H9 (cell line): Measurements from ENCODE around the gene PPTC7. TPM values are rescaled to one million over a fixed set of nuclear protein-coding genes. Genes with fewer than 3 reads are reported as not detected.

Experiments used
- DNase-seq: peaks from one replicate; pipeline ENCODE4 v3.0.0-alpha.2; 2017
- H2AFZ ChIP-seq: one replicate; pipeline ENCODE4 v1.6.1; 2013; ENCODE audit warnings: mild to moderate bottlenecking, low read length, control low read depth, moderate library complexity
- H2AK5ac ChIP-seq: 2 replicates; pipeline ENCODE4 v1.6.1; 2013; ENCODE audit warnings: low read length, control low read depth, mixed read lengths; ENCODE audit not compliant: insufficient read length
- H2BK120ac ChIP-seq: one replicate; pipeline ENCODE4 v1.6.1; 2013; ENCODE audit warnings: low read depth, mild to moderate bottlenecking, low read length, control low read depth, inconsistent platforms; ENCODE audit not compliant: poor library complexity, severe bottlenecking
- H2BK12ac ChIP-seq: 2 replicates; pipeline ENCODE4 v1.6.1; 2013; ENCODE audit warnings: low read length, control low read depth, mixed read lengths, low read depth; ENCODE audit not compliant: insufficient read length
- H2BK15ac ChIP-seq: 2 replicates; pipeline ENCODE4 v1.6.1; 2013; ENCODE audit warnings: low read depth, low read length, control low read depth
- H2BK20ac ChIP-seq: one replicate; pipeline ENCODE4 v1.6.1; 2013; ENCODE audit warnings: low read depth, mild to moderate bottlenecking, low read length, control low read depth, inconsistent platforms; ENCODE audit not compliant: poor library complexity, severe bottlenecking
- H2BK5ac ChIP-seq: 2 replicates; pipeline ENCODE4 v1.6.1; 2013; ENCODE audit warnings: low read length, control low read depth, mixed read lengths; ENCODE audit not compliant: insufficient read length
- H3K14ac ChIP-seq: 2 replicates; pipeline ENCODE4 v1.6.1; 2013; ENCODE audit warnings: low read length, control low read depth; ENCODE audit not compliant: insufficient read depth
- H3K18ac ChIP-seq: 2 replicates; pipeline ENCODE4 v1.6.1; 2013; ENCODE audit warnings: low read depth, mild to moderate bottlenecking, mixed read lengths, low read length, control low read depth; ENCODE audit not compliant: insufficient read length
- H3K23ac ChIP-seq: 2 replicates; pipeline ENCODE4 v1.6.1; 2013; ENCODE audit warnings: low read length, control low read depth, mixed read lengths, low read depth; ENCODE audit not compliant: insufficient read length
- H3K23me2 ChIP-seq: 2 replicates; pipeline ENCODE4 v1.6.1; 2013; ENCODE audit warnings: low read depth, mild to moderate bottlenecking, mixed read lengths, low read length, control low read depth; ENCODE audit not compliant: insufficient read length, poor library complexity, severe bottlenecking
- H3K27ac ChIP-seq: 2 replicates; pipeline ENCODE4 v1.5.1; 2013; ENCODE audit warnings: low read length, control low read depth, mixed read lengths, low read depth; ENCODE audit not compliant: insufficient read length
- H3K27me3 ChIP-seq: 2 replicates; pipeline ENCODE4 v1.6.1; 2013; ENCODE audit warnings: low read length, control low read depth, inconsistent platforms; ENCODE audit not compliant: insufficient read depth
- H3K4ac ChIP-seq: 2 replicates; pipeline ENCODE4 v1.6.1; 2013; ENCODE audit warnings: low read depth, mild to moderate bottlenecking, control low read depth, inconsistent platforms, low read length, moderate library complexity
- H3K4me1 ChIP-seq: 2 replicates; pipeline ENCODE4 v1.6.1; 2013; ENCODE audit warnings: low read length, control low read depth, inconsistent platforms; ENCODE audit not compliant: insufficient read depth
- H3K4me2 ChIP-seq: 2 replicates; pipeline ENCODE4 v1.6.1; 2013; ENCODE audit warnings: low read length, control low read depth, mixed read lengths; ENCODE audit not compliant: insufficient read length, insufficient read depth
- H3K56ac ChIP-seq: 2 replicates; pipeline ENCODE4 v1.6.1; 2013; ENCODE audit warnings: low read depth, mild to moderate bottlenecking, mixed read lengths, low read length, control low read depth; ENCODE audit not compliant: insufficient read length
- H3K79me1 ChIP-seq: 2 replicates; pipeline ENCODE4 v1.6.1; 2013; ENCODE audit warnings: low read depth, mild to moderate bottlenecking, moderate library complexity, low read length, control low read depth, inconsistent platforms; ENCODE audit not compliant: insufficient read depth, poor library complexity, severe bottlenecking
- H3K79me2 ChIP-seq: 2 replicates; pipeline ENCODE4 v1.6.1; 2013; ENCODE audit warnings: low read length, control low read depth, inconsistent platforms; ENCODE audit not compliant: insufficient read depth
- H3K9ac ChIP-seq: 2 replicates; pipeline ENCODE4 v1.6.1; 2013; ENCODE audit warnings: low read length, control low read depth, mixed read lengths; ENCODE audit not compliant: insufficient read length; ENCODE audit errors: extremely low read depth
- H3K9me3 ChIP-seq: one replicate; pipeline ENCODE4 v1.6.1; 2013; ENCODE audit warnings: low read depth, low read length, inconsistent platforms; ENCODE audit not compliant: control insufficient read depth
- H3T11ph ChIP-seq: one replicate; pipeline ENCODE4 v1.6.1; 2013; ENCODE audit warnings: mild to moderate bottlenecking, low read length, control low read depth, inconsistent platforms
- H4K20me1 ChIP-seq: one replicate; pipeline ENCODE4 v1.6.1; 2013; ENCODE audit not compliant: control insufficient read depth, insufficient read length, insufficient read depth
- H4K5ac ChIP-seq: 2 replicates; pipeline ENCODE4 v1.6.1; 2013; ENCODE audit warnings: low read depth, mild to moderate bottlenecking, mixed read lengths, low read length, control low read depth; ENCODE audit not compliant: insufficient read length
- H4K8ac ChIP-seq: replicated peaks from 2 replicates; pipeline ENCODE4 v1.6.1; 2013; ENCODE audit warnings: low read length, control low read depth, mixed read lengths, low read depth; ENCODE audit not compliant: insufficient read length
- H4K91ac ChIP-seq: 2 replicates; pipeline ENCODE4 v1.6.1; 2013; ENCODE audit warnings: low read depth, mild to moderate bottlenecking, moderate library complexity, mixed read lengths, low read length, control low read depth; ENCODE audit not compliant: insufficient read length
- H3K27ac Mint-ChIP-seq, 3 experiments: 2 replicates in 2 of 3; 3 replicates in 1 of 3; pipeline ENCODE4 v1.8.0; 2020 to 2021; ENCODE audit warnings: mixed read lengths in 3 of 3, mild to moderate bottlenecking in 1 of 3, moderate library complexity in 1 of 3
- H3K27me3 Mint-ChIP-seq: 2 replicates; pipeline ENCODE4 v1.8.0; 2021; ENCODE audit warnings: low read depth, mild to moderate bottlenecking, moderate library complexity, mixed read lengths
- H3K36me3 Mint-ChIP-seq, 3 experiments: 2 replicates in 2 of 3; 3 replicates in 1 of 3; pipeline ENCODE4 v1.8.0; 2020 to 2021; ENCODE audit warnings: low read depth in 3 of 3, mixed read lengths in 3 of 3; ENCODE audit not compliant: insufficient read depth in 1 of 3
- H3K4me1 Mint-ChIP-seq, 2 experiments: 2 replicates each; pipeline ENCODE4 v1.8.0; 2020; ENCODE audit warnings: mixed read lengths in 2 of 2
- H3K4me3 Mint-ChIP-seq, 2 experiments: 2 replicates in 1 of 2; 3 replicates in 1 of 2; pipeline ENCODE4 v1.8.0; 2020 to 2021; ENCODE audit warnings: mild to moderate bottlenecking in 2 of 2, mixed read lengths in 2 of 2, moderate library complexity in 1 of 2
- H3K9me3 Mint-ChIP-seq, 2 experiments: 2 replicates in 1 of 2; 3 replicates in 1 of 2; pipeline ENCODE4 v1.8.0; 2020; ENCODE audit warnings: mild to moderate bottlenecking in 2 of 2, mixed read lengths in 2 of 2, moderate library complexity in 1 of 2
- WGBS: extraction: QIAGEN DNeasy Blood & Tissue Kit; methylation state at CpG from one replicate; pipeline ENCODE4 v1.1.7; 2013; ENCODE audit warnings: missing lambda C conversion rate, low lambda C conversion rate, mixed read lengths; ENCODE audit not compliant: insufficient read length; ENCODE audit errors: extremely low coverage; 5-methylcytosine and 5-hydroxymethylcytosine counted together
- total RNA-seq: library from RNA; stranded (reverse); gene quantifications from 2 replicates; pipeline ENCODE4 v1.2.1, GENCODE V29; 2021
- TF ChIP-seq, protein P1 (sequence below): fragments of 200-600 bp; sonication (generic); conservative IDR thresholded peaks from 3 replicates; pipeline ENCODE4 v1.8.0; 2021; ENCODE audit warnings: antibody characterized with exemption, mild to moderate bottlenecking

The PPTC7 gene
- total RNA-seq, 1 experiment from 2014 or later: 15.8 TPM

DNA sequence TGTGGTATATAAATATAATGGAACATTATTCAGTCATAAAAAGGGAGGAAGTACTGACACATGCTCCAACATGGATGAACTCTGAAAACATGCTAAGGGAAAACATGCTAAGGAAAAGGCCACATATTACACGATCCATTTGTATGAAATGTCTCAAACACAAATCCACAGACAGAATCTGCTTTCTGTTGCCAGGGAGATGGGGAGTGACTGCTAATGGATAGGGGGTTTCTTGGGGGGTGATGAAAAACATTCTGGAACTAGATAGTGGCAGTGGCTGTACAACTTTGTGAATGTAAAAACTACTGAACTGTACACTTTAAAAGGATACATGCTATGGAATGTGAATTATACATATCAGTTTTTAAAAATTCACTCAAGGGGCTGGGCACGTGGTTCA lies 6.6 kb downstream of the PPTC7 start:
- Histone ChIP-seq H2BK15ac (no peak overlapping the region), H3K18ac (no peak overlapping the region), H3K23ac (no peak overlapping the region), H3K27me3 (no peaks in the 10 kb centered on the region), H3K9me3 (peaks cover 6% of the 10 kb centered on the region), H4K5ac (no peak overlapping the region), H3K27ac (no peak overlapping the region), H3K9ac (no peak overlapping the region), H4K8ac (no peak overlapping the region), H2BK120ac (no peak overlapping the region), H4K20me1 (peaks cover 2% of the 10 kb centered on the region), H3K4ac (no peak overlapping the region), H3K79me2 (peaks cover 18% of the 10 kb centered on the region; the same call in 1 of the 2 replicates), H3T11ph (no peak overlapping the region), H2BK20ac (no peak overlapping the region), H2AFZ (no peak overlapping the region), H2AK5ac (no peak overlapping the region), H3K23me2 (no peaks in the 10 kb centered on the region), H2BK12ac (no peak overlapping the region), H4K91ac (no peak overlapping the region), H3K4me2 (no peak overlapping the region), H3K4me1 (peaks cover 6% of the 10 kb centered on the region; the same call in 1 of the 2 replicates), H3K14ac (no peak overlapping the region), H2BK5ac (no peak overlapping the region), H3K56ac (no peak overlapping the region), H3K79me1 (peaks cover 3% of the 10 kb centered on the region)
- Mint-ChIP-seq H3K36me3 (peaks cover 7 to 17% (median 14%) of the 10 kb centered on the region in 3 experiments), H3K27ac (no peak overlapping the region), H3K9me3 (peaks cover 16% of the 10 kb centered on the region in 2 experiments), H3K27me3 (no peaks in the 10 kb centered on the region), H3K4me1 (peaks cover 16 to 18% of the 10 kb centered on the region in 2 experiments), H3K4me3 (no peak overlapping the region)
- DNase-seq: no peak
- WGBS: no CpG with 5 or more reads among the region's 2 CpGs
- TF ChIP-seq, protein P1, sequence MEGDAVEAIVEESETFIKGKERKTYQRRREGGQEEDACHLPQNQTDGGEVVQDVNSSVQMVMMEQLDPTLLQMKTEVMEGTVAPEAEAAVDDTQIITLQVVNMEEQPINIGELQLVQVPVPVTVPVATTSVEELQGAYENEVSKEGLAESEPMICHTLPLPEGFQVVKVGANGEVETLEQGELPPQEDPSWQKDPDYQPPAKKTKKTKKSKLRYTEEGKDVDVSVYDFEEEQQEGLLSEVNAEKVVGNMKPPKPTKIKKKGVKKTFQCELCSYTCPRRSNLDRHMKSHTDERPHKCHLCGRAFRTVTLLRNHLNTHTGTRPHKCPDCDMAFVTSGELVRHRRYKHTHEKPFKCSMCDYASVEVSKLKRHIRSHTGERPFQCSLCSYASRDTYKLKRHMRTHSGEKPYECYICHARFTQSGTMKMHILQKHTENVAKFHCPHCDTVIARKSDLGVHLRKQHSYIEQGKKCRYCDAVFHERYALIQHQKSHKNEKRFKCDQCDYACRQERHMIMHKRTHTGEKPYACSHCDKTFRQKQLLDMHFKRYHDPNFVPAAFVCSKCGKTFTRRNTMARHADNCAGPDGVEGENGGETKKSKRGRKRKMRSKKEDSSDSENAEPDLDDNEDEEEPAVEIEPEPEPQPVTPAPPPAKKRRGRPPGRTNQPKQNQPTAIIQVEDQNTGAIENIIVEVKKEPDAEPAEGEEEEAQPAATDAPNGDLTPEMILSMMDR: no peak
